ENCODE data around the gene DCST2. TPM values are rescaled to one million over a fixed set of nuclear protein-coding genes. Genes with fewer than 3 reads are reported as not detected.
A peak's percentile ranks its signal among the peaks of the same experiment; 100 is the strongest.

The DCST2 gene
- polyA plus RNA-seq, 6 donors from 2014 or later: not detected

DNA sequence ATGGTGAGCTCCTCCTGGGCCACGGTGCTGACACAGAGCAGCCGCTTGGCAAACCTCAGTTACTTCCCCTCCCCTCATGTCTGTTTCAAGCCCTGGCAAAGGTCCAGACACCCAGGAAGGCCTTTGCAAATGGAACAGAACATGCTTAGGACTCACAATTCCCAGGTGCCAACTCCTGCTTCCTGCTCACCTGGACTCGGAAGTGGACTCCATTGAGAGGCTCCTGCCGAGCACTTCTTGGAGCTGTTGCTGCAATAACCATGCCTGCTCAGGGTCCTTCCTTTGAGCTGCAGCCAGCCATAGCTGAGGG, 10.7 kb downstream of the DCST2 start:
- Mint-ChIP-seq H3K36me3 (no peaks in the 10 kb centered on the region), H3K9me3 (no peaks in the 10 kb centered on the region), H3K4me3 (peak overlapping the region in 1 of 8 donors; percentile 70), H3K27me3 (no peaks in the 10 kb centered on the region), H3K27ac (peak overlapping the region in 1 of 6 donors; percentile 51), H3K4me1 (peaks cover 20 to 28% (median 21%) of the 10 kb centered on the region in 3 donors)
- no peak for DNase-seq
- ATAC-seq (ENCODE audit: low read depth in 2 of 2): no peak

DNA sequence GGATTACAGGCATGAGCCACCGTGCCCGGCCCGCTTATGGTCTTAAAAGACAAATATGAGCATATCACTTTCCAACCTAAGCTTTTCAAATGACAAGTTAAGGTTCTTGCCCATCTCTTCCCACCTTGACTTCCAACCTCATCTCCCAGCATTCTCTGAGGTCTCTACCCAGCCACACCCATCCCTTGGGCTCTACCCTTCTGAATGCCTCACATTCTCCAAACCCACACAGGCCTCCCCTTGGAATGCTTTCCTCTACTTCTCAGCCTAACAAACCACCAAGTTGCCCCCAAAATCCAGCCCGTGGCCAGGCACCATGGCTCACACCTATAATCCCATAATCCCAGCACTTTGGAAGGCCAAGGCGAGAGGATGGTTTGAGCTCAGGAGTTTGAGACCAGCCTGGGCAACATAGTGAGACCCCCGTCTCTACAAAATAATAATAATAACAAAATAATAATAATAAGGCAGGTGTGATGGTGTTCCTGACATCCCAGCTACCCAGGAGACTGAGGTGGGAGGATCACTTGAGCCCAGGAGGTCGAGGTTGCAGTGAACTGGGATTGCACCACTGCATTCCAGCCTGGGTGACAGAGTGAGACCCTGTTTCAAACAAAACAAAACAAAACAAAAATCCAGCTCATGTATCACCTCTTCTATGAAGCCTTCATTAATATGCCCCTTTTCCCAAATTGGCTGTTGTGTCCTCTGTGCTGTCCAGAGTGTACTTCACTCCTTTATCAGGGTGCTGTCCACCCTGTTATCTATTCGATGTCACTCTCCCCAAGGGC, 11.2 kb downstream of the DCST2 start:
- Mint-ChIP-seq H3K9me3 (no peaks in the 10 kb centered on the region), H3K27me3 (no peaks in the 10 kb centered on the region), H3K4me1 (peaks cover 22 to 33% (median 25%) of the 10 kb centered on the region in 3 donors), H3K36me3 (no peaks in the 10 kb centered on the region), H3K27ac (peak overlapping the region in 2 of 6 donors; percentile 51 to 52), H3K4me3 (peak overlapping the region in 1 of 8 donors; percentile 65)
- DNase-seq: no peak
- no peak for ATAC-seq (ENCODE audit: low read depth in 2 of 2)

DNA sequence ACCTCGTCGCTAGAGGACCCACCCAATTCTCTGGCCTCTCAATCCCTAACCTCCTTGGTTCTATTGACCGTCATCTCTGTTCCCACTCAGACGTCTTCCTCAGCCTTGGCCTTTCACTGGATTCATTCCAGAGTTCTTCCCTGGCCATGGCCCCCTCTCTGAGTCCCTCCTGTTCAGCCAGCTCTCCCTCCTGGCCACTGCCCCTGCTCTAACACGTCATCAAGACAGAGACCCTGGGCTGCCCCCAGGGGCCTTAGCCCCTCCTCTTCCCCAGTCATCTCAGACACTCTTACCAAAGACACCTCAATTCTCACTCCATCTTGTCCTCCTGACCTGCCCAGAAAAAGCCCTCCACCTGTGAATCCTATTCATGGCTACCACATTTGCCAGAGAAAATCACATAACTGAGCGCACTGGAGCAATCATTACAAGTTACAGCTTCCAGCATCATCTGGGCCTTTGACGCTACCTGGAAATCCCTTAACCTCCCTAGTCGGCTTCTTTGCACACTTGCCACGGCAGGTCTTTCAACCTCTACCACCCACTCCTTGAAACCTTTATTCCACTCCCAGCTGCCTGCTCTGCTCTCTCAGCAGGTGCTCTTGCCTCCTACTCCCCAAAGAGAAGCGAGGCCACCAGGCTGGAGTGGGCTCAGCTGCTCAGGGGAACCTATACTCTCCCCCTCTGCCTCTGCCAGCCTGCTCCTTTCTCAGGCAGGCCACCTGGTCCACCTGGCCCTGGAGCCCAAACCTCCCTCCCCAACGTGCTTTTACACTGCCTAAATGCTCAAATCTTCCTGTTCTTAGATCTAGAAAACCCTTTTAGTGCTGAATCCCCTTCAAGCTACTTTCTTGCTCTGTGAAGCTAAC, 14.0 kb downstream of the DCST2 start:
- H3K4me3 Mint-ChIP-seq: peak overlapping the region in 6 of 8 donors; percentile 13 to 70 (median 58)
- no peaks in the 10 kb centered on the region for H3K27me3 Mint-ChIP-seq
- H3K27ac Mint-ChIP-seq: peak overlapping the region in 4 of 6 donors; percentile 40 to 89 (median 62)
- no peaks in the 10 kb centered on the region for H3K36me3 Mint-ChIP-seq
- DNase-seq: no peak
- H3K9me3 Mint-ChIP-seq: no peaks in the 10 kb centered on the region
- ATAC-seq (ENCODE audit: low read depth in 2 of 2): no peak
- peaks cover 41 to 54% (median 43%) of the 10 kb centered on the region in 3 donors for H3K4me1 Mint-ChIP-seq

DNA sequence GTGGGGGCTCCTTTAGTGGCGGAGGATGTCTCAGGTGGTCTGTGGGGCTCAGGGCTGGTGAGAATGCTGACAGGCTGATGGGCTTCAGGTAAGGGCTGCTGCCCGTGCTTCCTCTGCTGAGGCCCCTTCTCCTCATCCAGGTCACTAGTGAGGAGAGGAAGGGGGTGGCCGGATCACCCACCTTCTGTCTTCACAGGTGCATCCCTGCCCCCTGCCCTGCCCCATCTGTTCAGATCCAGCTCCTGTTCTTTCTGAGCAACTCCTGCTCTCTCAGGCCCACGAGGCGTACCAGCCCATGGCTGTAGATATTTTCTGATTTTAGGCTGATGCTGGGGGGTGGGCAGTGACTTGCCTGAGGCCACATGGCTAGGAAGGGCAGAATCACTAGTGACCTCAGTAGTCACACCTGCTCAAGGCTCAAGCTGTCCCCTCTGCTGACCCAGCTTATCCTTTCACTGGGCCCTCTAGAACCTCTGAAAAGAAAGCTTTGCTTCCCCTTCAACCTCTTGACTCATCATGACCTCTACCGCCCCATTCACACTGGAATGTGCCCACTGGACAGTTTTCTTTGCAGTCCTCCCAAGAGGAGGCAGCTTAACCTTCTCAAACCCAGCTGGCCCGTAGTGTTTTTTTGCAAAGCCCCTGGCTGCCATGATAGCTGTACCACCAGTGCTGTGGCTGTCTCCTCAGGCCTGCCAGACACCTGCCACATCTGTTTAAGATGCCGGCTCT, 14.8 kb downstream of the DCST2 start:
- Mint-ChIP-seq H3K4me1 (peaks cover 47 to 57% (median 52%) of the 10 kb centered on the region in 3 donors), H3K4me3 (peak overlapping the region in 7 of 8 donors; percentile 13 to 84 (median 62))
- no peak for DNase-seq

DNA sequence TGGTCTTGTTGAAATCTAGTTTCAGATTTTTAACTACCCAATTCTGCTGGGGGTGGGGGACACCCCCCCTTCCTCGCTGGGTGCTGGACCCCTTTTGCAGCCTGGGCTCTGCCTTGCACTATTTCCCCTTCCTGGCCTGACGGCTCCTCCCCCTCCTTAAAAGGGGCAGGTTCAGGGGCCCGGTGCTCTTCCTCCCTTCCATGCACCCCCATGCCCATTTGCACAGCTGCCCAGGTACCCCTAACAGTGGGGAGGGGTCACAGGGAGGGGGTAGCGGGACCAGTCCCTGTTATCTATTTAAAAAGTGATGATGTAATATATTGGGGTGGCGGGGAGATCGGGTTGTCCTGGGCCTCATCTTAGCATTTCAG, 15.7 kb downstream of the DCST2 start:
- Mint-ChIP-seq H3K9me3 (no peaks in the 10 kb centered on the region), H3K4me3 (peak overlapping the region; percentile 79 to 90 (median 86)), H3K36me3 (no peaks in the 10 kb centered on the region), H3K4me1 (peaks cover 56 to 65% (median 60%) of the 10 kb centered on the region in 3 donors), H3K27me3 (no peaks in the 10 kb centered on the region), H3K27ac (peak overlapping the region; percentile 88 to 96 (median 90))
- peak; percentile 2 to 5 for ATAC-seq (ENCODE audit: low read depth in 2 of 2)
- DNase-seq: no peak

More for the DNA sequence above, 14.8 kb downstream of the DCST2 start:
- Mint-ChIP-seq H3K27ac (peak overlapping the region in 5 of 6 donors; percentile 40 to 96 (median 89)), H3K27me3 (no peaks in the 10 kb centered on the region), H3K9me3 (no peaks in the 10 kb centered on the region), H3K36me3 (no peaks in the 10 kb centered on the region)
- no peak for ATAC-seq (ENCODE audit: low read depth in 2 of 2)

DNA sequence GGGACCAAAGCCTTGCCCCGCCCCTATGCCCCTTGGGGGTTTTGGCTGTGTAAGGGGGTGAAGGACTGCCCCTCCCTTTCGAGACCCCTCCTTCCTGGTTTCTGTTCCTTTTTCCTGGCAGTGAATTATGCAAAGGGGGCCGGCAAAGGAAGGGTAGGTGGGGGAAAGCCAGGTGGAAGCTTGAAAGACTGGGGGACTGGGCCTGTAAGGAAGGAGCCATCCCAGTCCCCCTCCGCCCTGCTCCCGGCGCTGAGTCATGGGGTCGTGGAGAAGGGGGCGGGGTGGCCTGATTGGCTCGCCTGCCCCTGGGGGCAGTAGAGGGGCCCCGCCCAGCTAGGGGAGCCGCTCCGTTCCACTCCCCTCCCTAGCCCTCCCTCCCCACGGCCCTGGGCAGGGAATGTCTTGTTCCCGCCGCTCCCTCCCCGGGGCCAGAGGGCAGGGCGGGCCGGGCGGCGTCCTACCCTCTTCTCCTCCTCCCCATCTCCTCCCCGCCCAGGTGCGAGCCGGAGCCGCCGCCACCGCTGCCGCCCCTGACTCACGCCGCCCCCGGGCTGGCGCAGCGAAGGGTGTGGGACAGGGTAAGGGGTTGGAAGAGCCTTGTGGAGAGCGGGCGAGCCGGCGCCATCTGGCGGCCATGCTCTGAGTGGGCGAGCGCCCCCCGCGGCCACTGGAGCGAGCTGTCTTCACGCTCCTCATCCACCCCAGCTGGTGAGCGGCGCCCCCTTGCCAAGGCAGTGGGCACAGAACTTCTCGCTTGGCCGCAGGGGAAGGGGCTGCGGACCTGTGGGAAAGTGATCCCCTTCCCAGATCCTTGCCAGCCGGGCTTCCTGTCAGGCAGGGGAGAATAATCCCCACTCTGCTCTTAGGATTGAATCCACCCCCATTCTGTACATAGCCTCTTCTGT, 16.3 kb downstream of the DCST2 start:
- DNase-seq: peak; percentile 86
- H3K27me3 Mint-ChIP-seq: no peaks in the 10 kb centered on the region
- H3K4me3 Mint-ChIP-seq: peak overlapping the region; percentile 79 to 90 (median 86)
- H3K27ac Mint-ChIP-seq: peak overlapping the region; percentile 88 to 96 (median 92)
- ATAC-seq (ENCODE audit: low read depth in 2 of 2): peak; percentile 81
- H3K9me3 Mint-ChIP-seq: no peaks in the 10 kb centered on the region
- peaks cover 62 to 71% (median 67%) of the 10 kb centered on the region in 3 donors for H3K4me1 Mint-ChIP-seq
- no peaks in the 10 kb centered on the region for H3K36me3 Mint-ChIP-seq

DNA sequence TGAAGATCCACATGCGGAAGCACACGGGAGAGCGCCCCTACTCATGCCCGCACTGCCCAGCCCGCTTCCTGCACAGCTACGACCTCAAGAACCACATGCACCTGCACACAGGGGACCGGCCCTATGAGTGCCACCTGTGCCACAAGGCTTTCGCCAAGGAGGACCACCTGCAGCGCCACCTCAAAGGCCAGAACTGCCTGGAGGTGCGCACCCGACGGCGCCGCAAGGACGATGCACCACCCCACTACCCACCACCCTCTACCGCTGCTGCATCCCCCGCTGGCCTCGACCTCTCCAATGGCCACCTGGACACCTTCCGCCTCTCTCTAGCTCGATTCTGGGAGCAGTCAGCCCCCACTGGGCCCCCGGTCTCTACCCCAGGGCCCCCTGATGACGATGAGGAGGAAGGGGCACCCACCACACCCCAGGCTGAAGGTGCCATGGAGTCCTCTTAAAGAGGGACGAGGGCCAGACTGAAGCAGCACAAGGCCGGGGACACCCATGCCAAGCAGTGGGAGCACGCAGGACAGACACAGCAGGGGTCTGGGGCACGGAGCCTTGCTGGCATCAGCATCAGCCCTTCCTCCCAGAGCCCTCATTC, 17.2 kb downstream of the DCST2 start:
- Mint-ChIP-seq H3K4me1 (peaks cover 61 to 74% (median 72%) of the 10 kb centered on the region in 3 donors), H3K36me3 (no peaks in the 10 kb centered on the region), H3K27ac (peak overlapping the region; percentile 87 to 96 (median 92)), H3K27me3 (no peaks in the 10 kb centered on the region), H3K4me3 (peak overlapping the region; percentile 58 to 87 (median 80)), H3K9me3 (no peaks in the 10 kb centered on the region)
- DNase-seq (peak; percentile 74), ATAC-seq (ENCODE audit: low read depth in 2 of 2) (peak; percentile 35 to 52)

DNA sequence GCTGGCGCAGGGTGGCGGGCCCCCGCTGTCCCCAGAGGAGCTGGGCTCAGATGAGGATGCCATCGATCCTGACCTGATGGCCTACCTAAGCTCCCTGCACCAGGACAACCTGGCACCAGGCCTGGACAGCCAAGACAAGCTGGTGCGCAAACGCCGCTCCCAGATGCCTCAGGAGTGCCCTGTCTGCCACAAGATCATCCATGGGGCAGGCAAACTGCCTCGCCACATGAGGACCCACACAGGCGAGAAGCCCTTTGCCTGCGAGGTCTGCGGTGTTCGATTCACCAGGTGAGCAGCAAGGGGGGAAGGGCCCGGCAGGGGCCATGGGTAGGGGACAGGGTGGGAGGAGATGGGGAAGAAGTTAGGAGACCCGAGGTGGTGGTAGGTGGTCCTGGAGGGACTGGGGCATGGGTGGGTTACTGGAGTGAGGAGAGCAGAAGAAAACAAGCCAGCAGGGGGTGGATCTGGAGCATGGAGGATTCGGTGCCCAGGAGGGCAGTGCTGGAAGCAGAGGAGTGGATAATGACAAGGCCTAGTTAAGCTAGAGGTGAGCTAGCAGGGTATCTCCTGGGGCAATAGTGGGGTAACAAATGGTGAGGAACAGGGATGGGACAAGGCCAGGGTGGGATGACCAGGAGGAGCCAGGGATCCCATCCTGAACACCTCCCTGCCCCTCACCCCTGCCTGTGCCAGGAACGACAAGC, 17.9 kb downstream of the DCST2 start:
- Mint-ChIP-seq H3K27me3 (no peaks in the 10 kb centered on the region), H3K9me3 (no peaks in the 10 kb centered on the region), H3K4me1 (peaks cover 60 to 79% (median 76%) of the 10 kb centered on the region in 3 donors), H3K4me3 (peak overlapping the region; percentile 47 to 87 (median 78)), H3K27ac (peak overlapping the region in 5 of 6 donors; percentile 87 to 96 (median 93)), H3K36me3 (no peaks in the 10 kb centered on the region)
- DNase-seq: no peak
- no peak for ATAC-seq (ENCODE audit: low read depth in 2 of 2)

DNA sequence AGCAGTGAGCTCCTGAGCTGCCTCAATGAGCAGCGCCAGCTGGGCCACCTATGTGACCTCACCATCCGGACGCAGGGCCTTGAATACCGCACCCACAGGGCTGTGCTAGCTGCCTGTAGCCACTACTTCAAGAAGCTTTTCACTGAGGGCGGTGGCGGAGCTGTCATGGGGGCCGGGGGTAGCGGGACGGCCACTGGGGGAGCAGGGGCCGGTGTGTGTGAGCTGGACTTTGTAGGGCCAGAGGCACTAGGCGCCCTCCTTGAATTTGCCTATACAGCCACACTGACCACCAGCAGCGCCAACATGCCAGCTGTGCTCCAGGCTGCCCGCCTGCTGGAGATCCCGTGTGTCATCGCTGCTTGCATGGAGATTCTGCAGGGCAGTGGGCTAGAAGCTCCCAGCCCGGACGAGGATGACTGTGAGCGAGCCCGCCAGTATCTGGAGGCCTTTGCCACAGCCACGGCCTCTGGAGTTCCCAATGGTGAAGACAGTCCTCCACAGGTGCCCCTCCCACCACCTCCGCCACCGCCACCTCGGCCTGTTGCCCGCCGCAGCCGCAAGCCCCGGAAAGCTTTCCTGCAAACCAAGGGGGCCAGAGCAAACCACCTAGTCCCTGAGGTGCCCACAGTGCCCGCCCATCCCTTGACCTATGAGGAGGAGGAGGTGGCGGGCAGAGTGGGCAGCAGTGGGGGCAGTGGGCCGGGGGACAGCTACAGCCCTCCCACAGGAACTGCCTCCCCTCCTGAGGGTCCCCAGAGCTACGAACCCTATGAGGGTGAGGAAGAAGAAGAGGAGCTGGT, 18.7 kb downstream of the DCST2 start:
- H3K36me3 Mint-ChIP-seq: no peaks in the 10 kb centered on the region
- H3K9me3 Mint-ChIP-seq: no peaks in the 10 kb centered on the region
- H3K4me3 Mint-ChIP-seq: peak overlapping the region in 3 of 8 donors; percentile 4 to 84 (median 19)
- peaks cover 62 to 84% (median 83%) of the 10 kb centered on the region in 3 donors for H3K4me1 Mint-ChIP-seq
- H3K27me3 Mint-ChIP-seq: no peaks in the 10 kb centered on the region
- H3K27ac Mint-ChIP-seq: peak overlapping the region in 3 of 6 donors; percentile 33 to 93 (median 93)
- ATAC-seq (ENCODE audit: low read depth in 2 of 2) (no peak), DNase-seq (no peak)

DNA sequence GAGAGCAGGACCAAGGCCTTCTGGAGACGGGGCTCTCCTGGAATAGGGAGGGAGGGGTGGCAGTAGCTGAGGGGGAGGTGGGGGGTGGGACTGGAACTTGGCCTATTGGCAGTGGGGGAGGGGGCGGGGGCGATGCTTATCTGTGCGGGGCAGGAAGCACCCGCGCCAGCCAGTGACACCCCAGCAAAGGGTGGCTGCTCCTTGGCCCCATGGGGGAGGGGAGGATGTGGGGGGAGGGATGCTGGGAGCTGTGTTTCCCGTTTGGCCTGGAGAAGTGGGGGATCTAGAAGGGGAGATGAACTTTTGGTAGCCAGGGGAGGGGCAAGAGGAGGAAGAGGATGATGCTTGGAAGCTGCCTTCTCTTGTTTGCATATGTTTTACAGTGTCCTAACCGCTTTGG, 19.9 kb downstream of the DCST2 start:
- Mint-ChIP-seq H3K4me1 (peaks cover 62 to 83% (median 79%) of the 10 kb centered on the region in 3 donors), H3K27me3 (no peaks in the 10 kb centered on the region), H3K27ac (peak overlapping the region; percentile 28 to 93 (median 63)), H3K9me3 (no peaks in the 10 kb centered on the region), H3K36me3 (no peaks in the 10 kb centered on the region), H3K4me3 (peak overlapping the region in 4 of 8 donors; percentile 23 to 80 (median 30))
- ATAC-seq (ENCODE audit: low read depth in 2 of 2) (no peak), DNase-seq (no peak)

All from naive B cell (primary cell).